GM12878 (cell line): ENCODE data around the gene GABRR3. TPM values are rescaled to one million over a fixed set of nuclear protein-coding genes. Genes with fewer than 3 reads are reported as not detected.

ENCODE experiments used
- ATAC-seq: fragments of 200-7000 bp; cut with Tn5 transposase; 3 replicates; pipeline ENCODE4 v1.9.1; 2020; ENCODE audit warnings: mild to moderate bottlenecking, moderate library complexity
- BruUV-seq: library from RNA; stranded (reverse); fragments of 400-500 nt; replicated peaks from 2 replicates; lab custom pipeline; 2021; lab: Mats Ljungman, UMichigan
- CTCF ChIA-PET: fragments of 300-600 bp; sonication (Branson Sonifier 250); formaldehyde crosslinking; extraction: SDS; loops from one replicate; lab custom pipeline; 2021; ENCODE audit warnings: inconsistent platforms; lab: Yijun Ruan, JAX
- POLR2A ChIA-PET: fragments of 350-600 bp; formaldehyde crosslinking; extraction: SDS; loops from one replicate; lab custom pipeline; 2021; ENCODE audit warnings: inconsistent platforms; lab: Charles Lee
- RAD21 ChIA-PET: fragments of 300-600 bp; sonication (Branson Sonifier 250); formaldehyde crosslinking; loops from one replicate; lab custom pipeline; 2023; ENCODE audit warnings: antibody characterized with exemption; ENCODE audit not compliant: unreplicated experiment; lab: Charles Lee
- SMC1A ChIA-PET: fragments of 300-600 bp; sonication (Branson Sonifier 250); formaldehyde crosslinking; loops from one replicate; lab custom pipeline; 2023; ENCODE audit not compliant: unreplicated experiment, uncharacterized antibody; lab: Charles Lee
- DNase-seq: peaks from one replicate; pipeline ENCODE4 v3.0.0-alpha.2; 2011; ENCODE audit warnings: low read depth, low spot score
- FAIRE-seq: peaks from 3 replicates; lab custom pipeline; 2011; peaks lifted over from hg19 to GRCh38; lab: Jason Lieb, UNC
- H2AFZ ChIP-seq: 2 replicates; pipeline ENCODE4 v1.6.0; 2011; ENCODE audit warnings: low read depth, low read length, control low read depth; ENCODE audit not compliant: control insufficient read depth
- H3K27ac ChIP-seq: 2 replicates; pipeline ENCODE4 v1.5.1; 2011; ENCODE audit warnings: control low read depth; ENCODE audit not compliant: control insufficient read depth, insufficient read depth
- H3K27me3 ChIP-seq, 2 experiments: replicated peaks in 1 of 2; 2 replicates each; pipeline versions ENCODE4 v1.6.0 to v1.6.1; 2011; ENCODE audit warnings: low read length in 1 of 2; ENCODE audit not compliant: control insufficient read depth in 2 of 2, insufficient read depth in 2 of 2
- H3K36me3 ChIP-seq, 2 experiments: 2 replicates each; pipeline ENCODE4 v1.5.1; 2011; ENCODE audit warnings: low read length in 1 of 2; ENCODE audit not compliant: control insufficient read depth in 2 of 2, insufficient read depth in 2 of 2
- H3K4me1 ChIP-seq: 2 replicates; pipeline ENCODE4 v1.6.1; 2011; ENCODE audit warnings: mild to moderate bottlenecking, low read length, moderate library complexity, mixed read lengths; ENCODE audit not compliant: control insufficient read depth, insufficient read depth
- H3K4me2 ChIP-seq: 2 replicates; pipeline ENCODE4 v1.6.0; 2011; ENCODE audit warnings: control low read depth; ENCODE audit not compliant: control insufficient read depth, insufficient read depth
- H3K4me3 ChIP-seq: fragments of 200-600 bp; sonication (generic); 2 replicates; pipeline ENCODE4 v1.5.1; 2016
- H3K79me2 ChIP-seq: 2 replicates; pipeline ENCODE4 v1.6.0; 2011; ENCODE audit warnings: low read length; ENCODE audit not compliant: control insufficient read depth, insufficient read depth
- H3K9ac ChIP-seq: 2 replicates; pipeline ENCODE4 v1.8.0; 2011; ENCODE audit warnings: low read length, control low read depth, mixed read lengths; ENCODE audit not compliant: control insufficient read depth, insufficient read depth
- H3K9me3 ChIP-seq: replicated peaks from 3 replicates; pipeline ENCODE4 v1.5.1; 2011; ENCODE audit warnings: mild to moderate bottlenecking, low read length; ENCODE audit not compliant: control insufficient read depth, insufficient read depth
- H4K20me1 ChIP-seq: 2 replicates; pipeline ENCODE4 v1.6.0; 2011; ENCODE audit not compliant: control insufficient read depth, insufficient read depth
- ASH2L ChIP-seq: fragments of 300-600, 200-600 bp; sonication (generic); IDR thresholded peaks from 2 replicates; pipeline ENCODE4 v1.6.1; 2017; ENCODE audit warnings: low read depth, mild to moderate bottlenecking, borderline replicate concordance
- CBX5 ChIP-seq: sonication (generic); IDR thresholded peaks from 2 replicates; pipeline ENCODE4 v1.6.1; 2016; ENCODE audit warnings: low read depth, moderate library complexity, mild to moderate bottlenecking, inconsistent platforms
- FOXK2 ChIP-seq: fragments of 450-650 bp; IDR thresholded peaks from 2 replicates; pipeline ENCODE4 v1.6.1; 2017; ENCODE audit warnings: mild to moderate bottlenecking, moderate library complexity
- HDAC6 ChIP-seq: fragments of 200-600 bp; sonication (generic); IDR thresholded peaks from one replicate; pipeline ENCODE4 v1.8.0; 2017; ENCODE audit warnings: antibody characterized with exemption; ENCODE audit not compliant: unreplicated experiment
- NFYA ChIP-seq: IDR thresholded peaks from 2 replicates; pipeline ENCODE4 v1.6.1; 2011; ENCODE audit warnings: low read depth, mild to moderate bottlenecking, low read length, improper control_type of control experiment, borderline replicate concordance
- NR2F1 ChIP-seq: fragments of 450-650 bp; conservative IDR thresholded peaks from 2 replicates; pipeline ENCODE4 v1.6.1; 2017; ENCODE audit warnings: mild to moderate bottlenecking
- SMAD1 ChIP-seq: fragments of 450-650 bp; IDR thresholded peaks from 2 replicates; pipeline ENCODE4 v1.6.1; 2018; ENCODE audit warnings: mild to moderate bottlenecking, low read depth; ENCODE audit not compliant: partially characterized antibody
- SMAD5 ChIP-seq: IDR thresholded peaks from 2 replicates; pipeline ENCODE4 v1.6.1; 2016; ENCODE audit warnings: antibody characterized with exemption, low read depth
- SREBF2 ChIP-seq: IDR thresholded peaks from 2 replicates; pipeline ENCODE4 v1.6.1; 2012; ENCODE audit warnings: mild to moderate bottlenecking, low read length
- TARDBP ChIP-seq: IDR thresholded peaks from 2 replicates; pipeline ENCODE4 v1.6.1; 2016; ENCODE audit warnings: borderline replicate concordance
- YBX1 ChIP-seq: fragments of 450-650 bp; IDR thresholded peaks from 2 replicates; pipeline ENCODE4 v1.6.1; 2016; ENCODE audit warnings: antibody characterized with exemption
- ZNF217 ChIP-seq: fragments of 450-650 bp; IDR thresholded peaks from 2 replicates; pipeline ENCODE4 v1.6.1; 2017; ENCODE audit warnings: antibody characterized with exemption, mild to moderate bottlenecking
- WGBS: methylation state at CpG from one replicate; pipeline ENCODE4 v1.1.6; 2016; ENCODE audit warnings: low lambda C conversion rate; ENCODE audit not compliant: insufficient replicate concordance, insufficient coverage; ENCODE audit errors: missing lambda C conversion rate; 5-methylcytosine and 5-hydroxymethylcytosine counted together
- in situ Hi-C: fragments of 300-500 bp; cut with MboI; formaldehyde crosslinking; loops from 9 replicates; pipeline ENCODE4 v1.14.3; 2018; ENCODE audit warnings: mixed read lengths
- intact Hi-C: fragments of 100-400 bp; cut with micrococcal nuclease; formaldehyde crosslinking; loops from one replicate; pipeline ENCODE4 v1.14.2; 2022; ENCODE audit not compliant: unreplicated experiment
- polyA plus RNA-seq, 11 experiments: library from polyadenylated mRNA; depleted of rRNA in 4 of 11; unstranded in 6 of 11; stranded (reverse) in 5 of 11; fragments of >200 nt; fragmentation: Nextera tagmentation in 4 of 11; fragmentation: Illumina TruSeq in 1 of 11; extraction: Ambion mirVana in 4 of 11; extraction: Trizol in 1 of 11; gene quantifications; 1 replicate in 1 of 11; 2 replicates in 10 of 11; pipeline versions ENCODE4 v1.2.1 to v1.2.3, GENCODE V29; 2011 to 2016; ENCODE audit warnings: inconsistent platforms in 2 of 11, missing spikeins in 2 of 11, low read depth in 1 of 11
- total RNA-seq, 4 experiments: library from RNA; depleted of rRNA in 3 of 4; stranded (reverse); fragments of >200 nt in 3 of 4; fragmentation: Illumina TruSeq in 1 of 4; extraction: Trizol in 1 of 4; gene quantifications; 2 replicates each; pipeline versions ENCODE4 v1.2.1 to v1.2.3, GENCODE V29; 2013 to 2021
- TF ChIP-seq, protein P1 (sequence below): IDR thresholded peaks from 2 replicates; pipeline ENCODE4 v1.6.1; 2012; ENCODE audit warnings: mild to moderate bottlenecking, low read depth, low read length
- TF ChIP-seq, protein P2 (sequence below): fragments of 450-650 bp; IDR thresholded peaks from 2 replicates; pipeline ENCODE4 v1.6.1; 2018; ENCODE audit warnings: borderline replicate concordance, mild to moderate bottlenecking; ENCODE audit not compliant: partially characterized antibody

Gene GABRR3
- total and polyA plus RNA-seq, 10 of the 15 experiments (the other 5 are each of a cell fraction or from before 2014, with no cell fraction given): not detected

GRCh38 chr3:98026425-98027084, 8.6 kb downstream of the GABRR3 start (continued):
- TF ChIP-seq CBX5 (no peak), YBX1 (no peak), FOXK2 (no peak), SREBF2 (no peak)
- TF ChIP-seq, protein P1, sequence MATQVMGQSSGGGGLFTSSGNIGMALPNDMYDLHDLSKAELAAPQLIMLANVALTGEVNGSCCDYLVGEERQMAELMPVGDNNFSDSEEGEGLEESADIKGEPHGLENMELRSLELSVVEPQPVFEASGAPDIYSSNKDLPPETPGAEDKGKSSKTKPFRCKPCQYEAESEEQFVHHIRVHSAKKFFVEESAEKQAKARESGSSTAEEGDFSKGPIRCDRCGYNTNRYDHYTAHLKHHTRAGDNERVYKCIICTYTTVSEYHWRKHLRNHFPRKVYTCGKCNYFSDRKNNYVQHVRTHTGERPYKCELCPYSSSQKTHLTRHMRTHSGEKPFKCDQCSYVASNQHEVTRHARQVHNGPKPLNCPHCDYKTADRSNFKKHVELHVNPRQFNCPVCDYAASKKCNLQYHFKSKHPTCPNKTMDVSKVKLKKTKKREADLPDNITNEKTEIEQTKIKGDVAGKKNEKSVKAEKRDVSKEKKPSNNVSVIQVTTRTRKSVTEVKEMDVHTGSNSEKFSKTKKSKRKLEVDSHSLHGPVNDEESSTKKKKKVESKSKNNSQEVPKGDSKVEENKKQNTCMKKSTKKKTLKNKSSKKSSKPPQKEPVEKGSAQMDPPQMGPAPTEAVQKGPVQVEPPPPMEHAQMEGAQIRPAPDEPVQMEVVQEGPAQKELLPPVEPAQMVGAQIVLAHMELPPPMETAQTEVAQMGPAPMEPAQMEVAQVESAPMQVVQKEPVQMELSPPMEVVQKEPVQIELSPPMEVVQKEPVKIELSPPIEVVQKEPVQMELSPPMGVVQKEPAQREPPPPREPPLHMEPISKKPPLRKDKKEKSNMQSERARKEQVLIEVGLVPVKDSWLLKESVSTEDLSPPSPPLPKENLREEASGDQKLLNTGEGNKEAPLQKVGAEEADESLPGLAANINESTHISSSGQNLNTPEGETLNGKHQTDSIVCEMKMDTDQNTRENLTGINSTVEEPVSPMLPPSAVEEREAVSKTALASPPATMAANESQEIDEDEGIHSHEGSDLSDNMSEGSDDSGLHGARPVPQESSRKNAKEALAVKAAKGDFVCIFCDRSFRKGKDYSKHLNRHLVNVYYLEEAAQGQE: no peak
- TF ChIP-seq, all 136 proteins: peak for 0

- RAD21 ChIA-PET: no interaction called here
- H3K27me3 ChIP-seq: no peaks in the 10 kb centered on the region
- no peaks in the 10 kb centered on the region for H4K20me1 ChIP-seq
- DNase-seq (no peak), FAIRE-seq (no peak), ATAC-seq (no peak)
- WGBS: 93% methylated on average over 4 of the region's 4 CpGs
- SMC1A ChIA-PET: interaction anchor here (0.7 to 4.2 kb wide), 7 partner anchors 9 to 305 kb away, joined by 3 to 18 read pairs (median 3); no protein-coding TSS in a partner anchor
- no peak overlapping the region for H3K27ac ChIP-seq
- H3K4me1 ChIP-seq: peaks cover 2% of the 10 kb centered on the region; the same call in 1 of the 2 replicates
- no peak overlapping the region for H2AFZ ChIP-seq
- H3K79me2 ChIP-seq: no peaks in the 10 kb centered on the region
- CTCF ChIA-PET: interaction anchor here (0.8 to 7.0 kb wide), 13 partner anchors 8 to 306 kb away, joined by 3 to 153 read pairs (median 4); no protein-coding TSS in a partner anchor
- no peak overlapping the region for H3K4me3 ChIP-seq
- H3K9ac ChIP-seq: no peak overlapping the region
- intact Hi-C loops (no loop called here), in situ Hi-C loops (no loop called here)
- H3K4me2 ChIP-seq: no peak overlapping the region
- no peaks in the 10 kb centered on the region for H3K9me3 ChIP-seq
- BruUV-seq: no TSS peak
- no peaks in the 10 kb centered on the region for H3K36me3 ChIP-seq
- POLR2A ChIA-PET: interaction anchor here (0.6 kb wide), 1 partner anchor 272 kb away, joined by 4 read pairs; no protein-coding TSS in a partner anchor
- TF ChIP-seq ZNF217 (no peak), ASH2L (no peak), TARDBP (no peak), NR2F1 (no peak), HDAC6 (no peak), NFYA (no peak), SMAD5 (no peak), SMAD1 (no peak)
- TF ChIP-seq, protein P2, sequence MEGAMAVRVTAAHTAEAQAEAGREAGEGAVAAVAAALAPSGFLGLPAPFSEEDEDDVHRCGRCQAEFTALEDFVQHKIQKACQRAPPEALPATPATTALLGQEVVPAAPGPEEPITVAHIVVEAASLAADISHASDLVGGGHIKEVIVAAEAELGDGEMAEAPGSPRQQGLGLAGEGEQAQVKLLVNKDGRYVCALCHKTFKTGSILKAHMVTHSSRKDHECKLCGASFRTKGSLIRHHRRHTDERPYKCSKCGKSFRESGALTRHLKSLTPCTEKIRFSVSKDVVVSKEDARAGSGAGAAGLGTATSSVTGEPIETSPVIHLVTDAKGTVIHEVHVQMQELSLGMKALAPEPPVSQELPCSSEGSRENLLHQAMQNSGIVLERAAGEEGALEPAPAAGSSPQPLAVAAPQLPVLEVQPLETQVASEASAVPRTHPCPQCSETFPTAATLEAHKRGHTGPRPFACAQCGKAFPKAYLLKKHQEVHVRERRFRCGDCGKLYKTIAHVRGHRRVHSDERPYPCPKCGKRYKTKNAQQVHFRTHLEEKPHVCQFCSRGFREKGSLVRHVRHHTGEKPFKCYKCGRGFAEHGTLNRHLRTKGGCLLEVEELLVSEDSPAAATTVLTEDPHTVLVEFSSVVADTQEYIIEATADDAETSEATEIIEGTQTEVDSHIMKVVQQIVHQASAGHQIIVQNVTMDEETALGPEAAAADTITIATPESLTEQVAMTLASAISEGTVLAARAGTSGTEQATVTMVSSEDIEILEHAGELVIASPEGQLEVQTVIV: no peak
Observed at GRCh38 chr3:98025392-98025945, 9.6 kb downstream of the GABRR3 start.
